Activated CD4-positive, alpha-beta memory T cell treated with anti-CD3 and anti-CD28 coated beads, Interleukin-2, amount 10 ng/mL, durations not matched to agents 7 days and 5 days (primary cell): ENCODE data around the gene KREMEN2. TPM values are rescaled to one million over a fixed set of nuclear protein-coding genes. Genes with fewer than 3 reads are reported as not detected.
"Not testable (repeated sequence)": the region's sequence is repeated elsewhere in the genome, so short reads cannot be mapped to it uniquely, and the experiment has no call there.

Experiments used
- CTCF ChIA-PET: fragments of 350-600 bp; sonication (Branson Sonifier 250); formaldehyde crosslinking; loops from one replicate; lab custom pipeline; 2021; ENCODE audit warnings: antibody characterized with exemption, inconsistent platforms; lab: Charles Lee
- POLR2A ChIA-PET: fragments of 350-600 bp; sonication (Branson Sonifier 250); formaldehyde crosslinking; loops from one replicate; lab custom pipeline; 2021; ENCODE audit warnings: antibody characterized with exemption; lab: Charles Lee
- DNase-seq: peaks from one replicate; pipeline ENCODE4 v3.0.0-alpha.2; 2020
- H3K27ac Mint-ChIP-seq: one replicate; pipeline ENCODE4 v1.8.0; 2021; ENCODE audit warnings: mild to moderate bottlenecking, mixed read lengths
- H3K27me3 Mint-ChIP-seq: one replicate; pipeline ENCODE4 v1.8.0; 2021; ENCODE audit warnings: mixed read lengths
- H3K36me3 Mint-ChIP-seq: one replicate; pipeline ENCODE4 v1.8.0; 2021; ENCODE audit warnings: low read depth, mixed read lengths
- H3K4me1 Mint-ChIP-seq: one replicate; pipeline ENCODE4 v1.8.0; 2021; ENCODE audit warnings: mixed read lengths
- H3K4me3 Mint-ChIP-seq: one replicate; pipeline ENCODE4 v1.8.0; 2021; ENCODE audit warnings: mild to moderate bottlenecking, mixed read lengths
- H3K9me3 Mint-ChIP-seq: one replicate; pipeline ENCODE4 v1.8.0; 2021; ENCODE audit warnings: mixed read lengths
- total RNA-seq, 2 experiments: library from RNA; stranded (reverse); gene quantifications; one replicate each; pipeline ENCODE4 v1.2.3, GENCODE V29; 2021

The KREMEN2 gene
- total RNA-seq, 2 experiments from 2014 or later: not detected

GRCh38 chr16:2929693-2930092 is 34.4 kb upstream of the KREMEN2 start:
- H3K27ac Mint-ChIP-seq: no peak overlapping the region
- no peak overlapping the region for H3K4me3 Mint-ChIP-seq
- no peaks in the 10 kb centered on the region for H3K27me3 Mint-ChIP-seq
- no peaks in the 10 kb centered on the region for H3K9me3 Mint-ChIP-seq
- ChIA-PET POLR2A (interaction anchor here (1.2 to 1.3 kb wide), 2 partner anchors 50 to 61 kb away, joined by 3 read pairs; partner anchors contain the start of gene PKMYT1), CTCF (interaction anchor here (1.0 kb wide), 1 partner anchor 74 kb away, joined by 3 read pairs; no protein-coding TSS in a partner anchor)
- DNase-seq: no peak
- peaks cover 3% of the 10 kb centered on the region for H3K36me3 Mint-ChIP-seq
- peaks cover 17% of the 10 kb centered on the region for H3K4me1 Mint-ChIP-seq

DNA sequence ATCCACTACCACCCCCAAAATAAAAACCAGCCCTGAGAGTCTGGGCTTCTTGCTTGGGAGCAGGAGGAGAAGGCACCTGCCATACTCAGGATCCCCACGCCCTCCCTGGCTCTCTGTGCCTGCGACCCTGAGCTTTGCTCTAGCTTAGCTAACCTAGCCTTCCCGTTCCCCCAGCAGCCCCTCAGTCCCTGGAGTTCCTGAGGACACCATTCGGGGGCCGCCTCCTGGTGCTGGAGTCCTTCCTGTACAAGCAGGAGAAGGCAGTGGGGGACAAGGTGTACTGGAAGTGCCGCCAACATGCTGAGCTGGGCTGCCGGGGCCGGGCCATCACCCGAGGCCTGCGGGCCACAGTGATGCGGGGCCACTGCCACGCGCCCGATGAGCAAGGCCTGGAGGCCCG is 33.8 kb upstream of the KREMEN2 start:
- Mint-ChIP-seq H3K9me3 (no peaks in the 10 kb centered on the region), H3K27ac (no peak overlapping the region), H3K36me3 (peaks cover 4% of the 10 kb centered on the region), H3K27me3 (no peaks in the 10 kb centered on the region), H3K4me3 (no peak overlapping the region), H3K4me1 (peaks cover 17% of the 10 kb centered on the region)
- CTCF ChIA-PET: interaction anchor here (1.0 kb wide), 1 partner anchor 74 kb away, joined by 3 read pairs; no protein-coding TSS in a partner anchor
- POLR2A ChIA-PET: interaction anchor here (1.2 to 1.3 kb wide), 3 partner anchors 24 to 62 kb away, joined by 3 to 4 read pairs (median 3); partner anchors contain the start of gene PKMYT1
- DNase-seq: no peak

GRCh38 chr16:2931231-2931914 is 32.7 kb upstream of the KREMEN2 start:
- ChIA-PET CTCF (interaction anchor here (0.6 kb wide), 1 partner anchor 15 kb away, joined by 3 read pairs; no protein-coding TSS in a partner anchor), POLR2A (interaction anchor here (1.2 kb wide), 1 partner anchor 26 kb away, joined by 4 read pairs; no protein-coding TSS in a partner anchor)
- H3K4me3 Mint-ChIP-seq, H3K27ac Mint-ChIP-seq, DNase-seq, H3K36me3 Mint-ChIP-seq, H3K27me3 Mint-ChIP-seq, H3K9me3 Mint-ChIP-seq: not testable (repeated sequence)
- H3K4me1 Mint-ChIP-seq: peaks cover 15% of the 10 kb centered on the region

- DNase-seq: no peak
Measured at GRCh38 chr16:2933136-2933535, 30.9 kb upstream of the KREMEN2 start.

GRCh38 chr16:2933701-2934100 is 30.4 kb upstream of the KREMEN2 start:
- H3K4me1 Mint-ChIP-seq: no peaks in the 10 kb centered on the region
- no peak overlapping the region for H3K4me3 Mint-ChIP-seq
- DNase-seq: no peak
- H3K9me3 Mint-ChIP-seq: no peaks in the 10 kb centered on the region
- CTCF ChIA-PET: no interaction called here
- H3K36me3 Mint-ChIP-seq: peaks cover 14% of the 10 kb centered on the region
- H3K27me3 Mint-ChIP-seq: no peaks in the 10 kb centered on the region
- POLR2A ChIA-PET: no interaction called here
- H3K27ac Mint-ChIP-seq: no peak overlapping the region

More at GRCh38 chr16:2933136-2933535, 30.9 kb upstream of the KREMEN2 start:
- H3K9me3 Mint-ChIP-seq: no peaks in the 10 kb centered on the region
- H3K4me3 Mint-ChIP-seq: no peak overlapping the region
- peaks cover 10% of the 10 kb centered on the region for H3K36me3 Mint-ChIP-seq
- no peaks in the 10 kb centered on the region for H3K4me1 Mint-ChIP-seq
- POLR2A ChIA-PET: no interaction called here
- H3K27ac Mint-ChIP-seq: no peak overlapping the region
- CTCF ChIA-PET: no interaction called here
- no peaks in the 10 kb centered on the region for H3K27me3 Mint-ChIP-seq

DNA sequence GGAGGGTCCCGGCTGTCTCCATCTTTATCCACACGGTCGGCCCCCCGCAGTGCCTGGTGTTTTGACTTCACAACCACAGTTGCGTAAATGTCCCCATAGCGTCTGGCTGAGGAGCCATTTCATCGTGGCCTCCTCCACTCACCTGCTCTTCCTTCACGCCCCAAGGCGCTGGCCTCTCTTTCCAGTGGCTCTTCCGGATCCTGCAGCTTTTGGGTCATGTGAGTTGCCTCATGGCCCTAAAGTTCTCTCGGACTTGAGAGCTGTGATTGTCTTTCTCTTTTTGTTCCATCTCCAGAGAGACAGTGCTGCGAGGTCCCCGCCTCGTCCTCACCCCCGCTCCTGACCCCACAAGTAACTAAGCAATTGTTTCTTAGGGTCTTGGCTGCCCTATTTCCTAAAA is 29.6 kb upstream of the KREMEN2 start:
- DNase-seq: no peak
- H3K9me3 Mint-ChIP-seq: no peaks in the 10 kb centered on the region

GRCh38 chr16:2936436-2937011 is 27.6 kb upstream of the KREMEN2 start:
- Mint-ChIP-seq H3K4me3 (no peak overlapping the region), H3K27ac (no peak overlapping the region), H3K4me1 (no peaks in the 10 kb centered on the region), H3K27me3 (no peaks in the 10 kb centered on the region), H3K9me3 (no peaks in the 10 kb centered on the region), H3K36me3 (peaks cover 21% of the 10 kb centered on the region)
- ChIA-PET CTCF (no interaction called here), POLR2A (no interaction called here)
- DNase-seq: no peak

More for the DNA sequence above, 29.6 kb upstream of the KREMEN2 start:
- peaks cover 18% of the 10 kb centered on the region for H3K36me3 Mint-ChIP-seq
- H3K27ac Mint-ChIP-seq: no peak overlapping the region
- ChIA-PET CTCF (no interaction called here), POLR2A (no interaction called here)
- no peaks in the 10 kb centered on the region for H3K27me3 Mint-ChIP-seq
- H3K4me1 Mint-ChIP-seq: no peaks in the 10 kb centered on the region
- no peak overlapping the region for H3K4me3 Mint-ChIP-seq

GRCh38 chr16:2937170-2937569 is 26.9 kb upstream of the KREMEN2 start:
- DNase-seq: no peak
- H3K9me3 Mint-ChIP-seq: no peaks in the 10 kb centered on the region
- no peaks in the 10 kb centered on the region for H3K27me3 Mint-ChIP-seq
- H3K4me3 Mint-ChIP-seq: no peak overlapping the region
- ChIA-PET POLR2A (no interaction called here), CTCF (interaction anchor here (1.6 kb wide), 1 partner anchor 10 kb away, joined by 5 read pairs; no protein-coding TSS in a partner anchor)
- no peak overlapping the region for H3K27ac Mint-ChIP-seq
- H3K4me1 Mint-ChIP-seq: no peaks in the 10 kb centered on the region
- H3K36me3 Mint-ChIP-seq: peaks cover 22% of the 10 kb centered on the region

DNA sequence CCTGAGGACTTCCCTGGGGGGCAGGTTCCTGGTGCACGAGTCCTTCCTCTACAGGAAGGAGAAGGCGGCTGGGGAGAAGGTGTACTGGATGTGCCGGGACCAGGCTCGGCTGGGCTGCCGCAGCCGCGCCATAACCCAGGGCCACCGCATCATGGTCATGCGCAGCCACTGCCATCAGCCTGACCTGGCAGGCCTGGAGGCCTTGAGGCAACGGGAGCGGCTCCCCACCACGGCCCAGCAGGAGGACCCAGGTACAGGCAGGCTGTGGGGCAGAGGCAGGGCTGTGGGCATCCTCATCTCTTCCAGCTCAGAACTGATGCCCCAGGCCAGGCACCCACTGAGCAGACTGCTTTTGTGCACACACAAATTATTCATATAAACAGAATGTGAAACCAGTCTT is 25.9 kb upstream of the KREMEN2 start:
- Mint-ChIP-seq H3K27me3 (no peaks in the 10 kb centered on the region), H3K36me3 (peaks cover 28% of the 10 kb centered on the region), H3K4me1 (no peaks in the 10 kb centered on the region), H3K27ac (no peak overlapping the region), H3K9me3 (no peaks in the 10 kb centered on the region), H3K4me3 (no peak overlapping the region)
- DNase-seq: no peak
- ChIA-PET POLR2A (no interaction called here), CTCF (interaction anchor here (1.6 kb wide), 1 partner anchor 11 kb away, joined by 5 read pairs; no protein-coding TSS in a partner anchor)

- Mint-ChIP-seq H3K9me3 (no peaks in the 10 kb centered on the region), H3K27ac (no peak overlapping the region), H3K27me3 (no peaks in the 10 kb centered on the region), H3K4me1 (no peaks in the 10 kb centered on the region), H3K4me3 (no peak overlapping the region), H3K36me3 (peaks cover 28% of the 10 kb centered on the region)
- no peak for DNase-seq
- ChIA-PET POLR2A (no interaction called here), CTCF (interaction anchor here (1.1 to 2.0 kb wide), 2 partner anchors 13 to 71 kb away, joined by 4 to 8 read pairs; no protein-coding TSS in a partner anchor)
Measured at GRCh38 chr16:2939968-2940367, 24.1 kb upstream of the KREMEN2 start.

GRCh38 chr16:2942045-2942444 is 22.0 kb upstream of the KREMEN2 start:
- H3K36me3 Mint-ChIP-seq: peaks cover 24% of the 10 kb centered on the region
- H3K9me3 Mint-ChIP-seq: no peaks in the 10 kb centered on the region
- no peaks in the 10 kb centered on the region for H3K4me1 Mint-ChIP-seq
- H3K4me3 Mint-ChIP-seq: no peak overlapping the region
- no peak for DNase-seq
- H3K27ac Mint-ChIP-seq: no peak overlapping the region
- ChIA-PET CTCF (interaction anchor here (0.6 to 0.7 kb wide), 3 partner anchors 20 to 1591 kb away, joined by 3 read pairs; no protein-coding TSS in a partner anchor), POLR2A (interaction anchor here (0.8 kb wide), 1 partner anchor 20 kb away, joined by 3 read pairs; no protein-coding TSS in a partner anchor)
- no peaks in the 10 kb centered on the region for H3K27me3 Mint-ChIP-seq

- CTCF ChIA-PET: interaction anchor here (1.6 kb wide), 1 partner anchor 17 kb away, joined by 5 read pairs; no protein-coding TSS in a partner anchor
- H3K9me3 Mint-ChIP-seq, H3K27me3 Mint-ChIP-seq, POLR2A ChIA-PET, H3K4me1 Mint-ChIP-seq, DNase-seq, H3K4me3 Mint-ChIP-seq, H3K27ac Mint-ChIP-seq: not testable (repeated sequence)
- peaks cover 21% of the 10 kb centered on the region for H3K36me3 Mint-ChIP-seq
Measured at GRCh38 chr16:2943716-2944115, 20.4 kb upstream of the KREMEN2 start.

DNA sequence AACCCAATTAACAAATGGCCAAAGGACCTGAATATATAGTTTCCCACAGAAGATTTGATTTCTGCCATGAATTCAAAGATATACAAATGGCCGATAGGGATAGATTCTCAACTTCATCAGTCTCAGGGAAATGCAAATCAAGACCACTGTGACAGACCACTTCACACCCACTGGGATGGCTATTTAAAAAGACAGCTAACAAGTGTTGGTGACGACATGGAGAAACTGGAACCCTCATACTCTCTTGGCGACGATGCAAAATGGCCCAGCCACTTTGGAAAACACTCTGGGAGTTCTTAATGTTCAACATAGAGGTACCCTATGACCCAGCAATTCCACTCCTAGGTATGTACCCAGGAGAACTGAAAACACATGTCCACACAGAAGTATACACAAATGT is 17.4 kb upstream of the KREMEN2 start:
- H3K9me3 Mint-ChIP-seq: no peaks in the 10 kb centered on the region
- no peaks in the 10 kb centered on the region for H3K27me3 Mint-ChIP-seq
- H3K27ac Mint-ChIP-seq: no peak overlapping the region
- ChIA-PET CTCF (no interaction called here), POLR2A (no interaction called here)
- H3K4me3 Mint-ChIP-seq: no peak overlapping the region
- no peaks in the 10 kb centered on the region for H3K4me1 Mint-ChIP-seq
- peaks cover 18% of the 10 kb centered on the region for H3K36me3 Mint-ChIP-seq
- DNase-seq: no peak
